Measurements from ENCODE around the gene AK8. TPM values are rescaled to one million over a fixed set of nuclear protein-coding genes. Genes with fewer than 3 reads are reported as not detected.

The AK8 gene
- total and polyA plus RNA-seq, 11 donors: 0.61 to 1.4 TPM; not detected in 9

- no peaks in the 10 kb centered on the region for H3K4me1 ChIP-seq
- ATAC-seq (no peak), DNase-seq (no peak)
- no peak for TF ChIP-seq POLR2A (IDR thresholded peaks at IDR 0.05)
- no peak for TF ChIP-seq CTCF (IDR thresholded peaks at IDR 0.05)
- H3K4me3 ChIP-seq: no peak overlapping the region
- no peaks in the 10 kb centered on the region for H3K9me3 ChIP-seq
- H3K27me3 ChIP-seq: peaks cover 0 to 20% (median 0%) of the 10 kb centered on the region in 9 donors
- WGBS, 4 donors: 42 to 55% (median 50%) methylated on average over 8 of the region's 8 CpGs
- intact Hi-C loops (cut with DNase I): no loop called here
- H3K36me3 ChIP-seq: no peaks in the 10 kb centered on the region
- no peak overlapping the region for H3K27ac ChIP-seq
Observed at GRCh38 chr9:132780230-132781007, 97.7 kb downstream of the AK8 start.

GRCh38 chr9:132776891-132777290 is 101.2 kb downstream of the AK8 start:
- intact Hi-C loops (cut with DNase I): no loop called here
- TF ChIP-seq CTCF (IDR thresholded peaks at IDR 0.05) (no peak), POLR2A (IDR thresholded peaks at IDR 0.05) (no peak)

GRCh38 chr9:132776268-132776667 is 101.8 kb downstream of the AK8 start:
- Histone ChIP-seq H3K27me3 (peaks cover 0 to 16% (median 0%) of the 10 kb centered on the region in 9 donors), H3K9me3 (peaks cover 0 to 4% (median 0%) of the 10 kb centered on the region in 12 donors), H3K27ac (no peak overlapping the region), H3K4me3 (no peak overlapping the region), H3K36me3 (no peaks in the 10 kb centered on the region), H3K4me1 (no peaks in the 10 kb centered on the region)
- ATAC-seq (no peak), DNase-seq (no peak)
- intact Hi-C loops (cut with DNase I): no loop called here
- no peak for TF ChIP-seq CTCF (IDR thresholded peaks at IDR 0.05)
- TF ChIP-seq POLR2A (IDR thresholded peaks at IDR 0.05): no peak
- WGBS, 4 donors: 80 to 91% (median 84%) methylated on average over 9 to 11 of the region's 11 CpGs

More at GRCh38 chr9:132776891-132777290, 101.2 kb downstream of the AK8 start:
- Histone ChIP-seq H3K27me3 (peaks cover 0 to 16% (median 0%) of the 10 kb centered on the region in 9 donors), H3K4me3 (no peak overlapping the region), H3K27ac (no peak overlapping the region), H3K4me1 (no peaks in the 10 kb centered on the region), H3K36me3 (no peaks in the 10 kb centered on the region), H3K9me3 (peaks cover 0 to 2% (median 0%) of the 10 kb centered on the region in 12 donors)
- DNase-seq: no peak
- 92 to 94% (median 93%) methylated on average over 6 of the region's 6 CpGs for WGBS, 4 donors
- ATAC-seq: no peak

- H3K27me3 ChIP-seq: peaks cover 0 to 15% (median 0%) of the 10 kb centered on the region in 9 donors
- peaks cover 0 to 5% (median 0%) of the 10 kb centered on the region in 12 donors for H3K9me3 ChIP-seq
- 75 to 92% (median 90%) methylated on average over 4 of the region's 4 CpGs for WGBS, 4 donors
- TF ChIP-seq CTCF (IDR thresholded peaks at IDR 0.05): no peak
- TF ChIP-seq POLR2A (IDR thresholded peaks at IDR 0.05): no peak
- peaks cover 0 to 2% (median 0%) of the 10 kb centered on the region in 12 donors for H3K4me1 ChIP-seq
- H3K4me3 ChIP-seq: no peak overlapping the region
- no peak overlapping the region for H3K27ac ChIP-seq
- ATAC-seq (no peak), DNase-seq (no peak)
- intact Hi-C loops (cut with DNase I): no loop called here
- no peaks in the 10 kb centered on the region for H3K36me3 ChIP-seq
Observed at GRCh38 chr9:132775720-132776119, 102.4 kb downstream of the AK8 start.
